ENCODE measurements around the gene METAP1.

DNA sequence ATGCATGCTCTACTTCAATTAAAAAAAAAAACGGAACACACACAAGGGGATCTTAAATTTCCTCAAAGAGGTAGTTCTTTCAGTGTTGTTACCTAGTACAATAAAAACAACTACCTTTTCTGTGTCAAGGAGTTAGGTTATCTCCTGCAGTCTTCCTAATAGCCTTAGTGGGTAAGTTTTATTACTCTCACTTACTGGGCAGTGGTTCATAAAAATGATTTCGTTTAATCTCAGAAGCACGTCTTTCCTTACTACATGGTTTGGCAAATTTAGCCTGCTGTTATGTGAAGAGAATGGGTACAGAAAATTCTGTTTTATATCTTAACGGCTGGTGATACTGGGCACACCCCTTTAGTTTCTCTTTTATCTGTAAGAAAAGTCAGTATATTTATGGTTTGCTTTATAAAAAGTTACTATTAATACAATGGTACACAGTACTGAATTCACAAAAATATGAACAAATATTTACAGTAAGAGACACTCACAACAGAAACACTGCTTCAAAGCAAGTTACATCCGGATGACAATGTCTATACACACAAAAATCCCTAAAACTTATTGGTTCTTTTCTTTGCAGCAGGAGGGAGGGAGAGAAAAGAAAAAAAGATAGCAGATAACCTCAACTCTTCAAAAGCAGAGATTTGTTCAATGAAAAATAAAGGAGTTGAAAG lies 84.2 kb downstream of the METAP1 start:
- TF ChIP-seq ZFP30 (CRISPR knock-in tag; IDR thresholded peaks at IDR 0.05), result no peak
- TF ChIP-seq ZNF565 (CRISPR knock-in tag; conservative IDR thresholded peaks at IDR 0.05; ENCODE audit: low read depth), result no peak

Data from SK-N-SH treated with all-trans-retinoic acid at 6 μM for 48 hours (cell line).